Thyroid gland (tissue), 4 donors: ENCODE results near the gene GOLGA5.

ENCODE experiments used
- CTCF ChIP-seq, 6 experiments: fragments of 200-600 bp in 3 of 6; fragments of 450-650 bp in 3 of 6; sonication (generic) in 3 of 6; IDR thresholded peaks; one replicate each; pipeline ENCODE4 v1.5.1; 2016 to 2019; ENCODE audit warnings: antibody characterized with exemption in 6 of 6, mild to moderate bottlenecking in 2 of 6, inconsistent platforms in 1 of 6, moderate library complexity in 1 of 6
- POLR2A ChIP-seq, 2 donors: fragments of 450-650 bp; IDR thresholded peaks; one replicate each; pipeline ENCODE4 v1.6.1; 2017; ENCODE audit warnings: antibody characterized with exemption in 2 of 2, mild to moderate bottlenecking in 2 of 2, moderate library complexity in 1 of 2

- TF ChIP-seq CTCF (IDR thresholded peaks at IDR 0.05) = no peak
- TF ChIP-seq POLR2A (IDR thresholded peaks at IDR 0.05) = no peak
Observed at GRCh38 chr14:92794547-92794941, 439 bp downstream of the GOLGA5 start.
